Hair follicle dermal papilla cell (primary cell): ENCODE measurements around the gene MYL2. TPM values are rescaled to one million over a fixed set of nuclear protein-coding genes. Genes with fewer than 3 reads are reported as not detected.

Experiments
- total RNA-seq: library from RNA; depleted of rRNA; stranded (reverse); fragments of >200 nt; gene quantifications from 2 replicates; pipeline ENCODE4 v1.2.3, GENCODE V29; 2012

MYL2 gene, protein sequence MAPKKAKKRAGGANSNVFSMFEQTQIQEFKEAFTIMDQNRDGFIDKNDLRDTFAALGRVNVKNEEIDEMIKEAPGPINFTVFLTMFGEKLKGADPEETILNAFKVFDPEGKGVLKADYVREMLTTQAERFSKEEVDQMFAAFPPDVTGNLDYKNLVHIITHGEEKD
- not detected in 2 replicates for total RNA-seq

GRCh38 chr12:110920324-110920910 is at the start of gene MYL2:
Gene MYL2, minus strand, starts transcription at chr12:110920579. Its CDS starts 50 bp downstream, at chr12:110920529.

Other genes starting within 250 kb of the MYL2 start
- 1.8 and 2.6 TPM in 2 replicates for gene HVCN1, start 231.5 kb downstream of the MYL2 start, total RNA-seq
- gene PPP1CC, start 177.7 kb downstream of the MYL2 start, total RNA-seq = 85.4 and 91.8 TPM in 2 replicates
- gene CCDC63, start 73.6 kb downstream of the MYL2 start, total RNA-seq = not detected in 2 replicates
- not detected in 2 replicates for gene CUX2, start 113.6 kb upstream of the MYL2 start, total RNA-seq